Fibroblast of pulmonary artery (primary cell): ENCODE measurements around the gene TNIK.

ENCODE experiments used
- DNase-seq: peaks from one replicate; pipeline ENCODE4 v3.0.0-alpha.2; 2010; ENCODE audit warnings: low read depth
- H3K4me3 ChIP-seq: replicated peaks from 2 replicates; pipeline ENCODE4 v1.5.1; 2011; ENCODE audit warnings: low read depth, mild to moderate bottlenecking, control low read depth, low read length, moderate library complexity
- CTCF ChIP-seq: IDR thresholded peaks from 2 replicates; pipeline ENCODE4 v1.5.1; 2011; ENCODE audit warnings: mild to moderate bottlenecking, control low read depth, low read length, inconsistent platforms; ENCODE audit errors: missing control alignments

TNIK gene

GRCh38 chr3:171219258-171219657 lies 240.9 kb downstream of the TNIK start:
- DNase-seq = no peak
- H3K4me3 ChIP-seq = no peak overlapping the region
- TF ChIP-seq CTCF = no peak

GRCh38 chr3:171218069-171218468 lies 242.1 kb downstream of the TNIK start:
- no peak for TF ChIP-seq CTCF
- no peak for DNase-seq
- no peak overlapping the region for H3K4me3 ChIP-seq

GRCh38 chr3:171213907-171214306 lies 246.3 kb downstream of the TNIK start:
- H3K4me3 ChIP-seq = no peak overlapping the region
- no peak for TF ChIP-seq CTCF
- DNase-seq = no peak

- DNase-seq = no peak
- H3K4me3 ChIP-seq = no peak overlapping the region
- TF ChIP-seq CTCF = no peak
Observed at GRCh38 chr3:171213178-171213577, 247.0 kb downstream of the TNIK start.

GRCh38 chr3:171212648-171213047 lies 247.6 kb downstream of the TNIK start:
- no peak for DNase-seq
- H3K4me3 ChIP-seq = no peak overlapping the region
- TF ChIP-seq CTCF = no peak

- H3K4me3 ChIP-seq = no peak overlapping the region
- no peak for TF ChIP-seq CTCF
- no peak for DNase-seq
Observed at GRCh38 chr3:171206283-171206682, 253.9 kb downstream of the TNIK start.

GRCh38 chr3:171204942-171205341 lies 255.3 kb downstream of the TNIK start:
- peak; percentile 59 for DNase-seq
- H3K4me3 ChIP-seq = no peak overlapping the region
- no peak for TF ChIP-seq CTCF
